GM12872 (cell line): Measurements from ENCODE around the gene ABCC6.

Experiments
- CTCF ChIP-seq: IDR thresholded peaks from 3 replicates; pipeline ENCODE4 v1.5.1; 2011; ENCODE audit warnings: low read depth, mild to moderate bottlenecking, low read length, moderate library complexity; ENCODE audit not compliant: insufficient read depth

Gene ABCC6

GRCh38 chr16:16159662-16160061, 63.6 kb downstream of the ABCC6 start:
- TF ChIP-seq CTCF: no peak

- no peak for TF ChIP-seq CTCF
These were observed 64.4 kb downstream of the ABCC6 start for GRCh38 chr16:16158741-16159374.

- TF ChIP-seq CTCF: no peak
These were observed 65.1 kb downstream of the ABCC6 start for GRCh38 chr16:16158082-16158658.

GRCh38 chr16:16157166-16157565, 66.1 kb downstream of the ABCC6 start:
- TF ChIP-seq CTCF: no peak

- no peak for TF ChIP-seq CTCF
These were observed 68.1 kb downstream of the ABCC6 start for GRCh38 chr16:16155234-16155633.

DNA sequence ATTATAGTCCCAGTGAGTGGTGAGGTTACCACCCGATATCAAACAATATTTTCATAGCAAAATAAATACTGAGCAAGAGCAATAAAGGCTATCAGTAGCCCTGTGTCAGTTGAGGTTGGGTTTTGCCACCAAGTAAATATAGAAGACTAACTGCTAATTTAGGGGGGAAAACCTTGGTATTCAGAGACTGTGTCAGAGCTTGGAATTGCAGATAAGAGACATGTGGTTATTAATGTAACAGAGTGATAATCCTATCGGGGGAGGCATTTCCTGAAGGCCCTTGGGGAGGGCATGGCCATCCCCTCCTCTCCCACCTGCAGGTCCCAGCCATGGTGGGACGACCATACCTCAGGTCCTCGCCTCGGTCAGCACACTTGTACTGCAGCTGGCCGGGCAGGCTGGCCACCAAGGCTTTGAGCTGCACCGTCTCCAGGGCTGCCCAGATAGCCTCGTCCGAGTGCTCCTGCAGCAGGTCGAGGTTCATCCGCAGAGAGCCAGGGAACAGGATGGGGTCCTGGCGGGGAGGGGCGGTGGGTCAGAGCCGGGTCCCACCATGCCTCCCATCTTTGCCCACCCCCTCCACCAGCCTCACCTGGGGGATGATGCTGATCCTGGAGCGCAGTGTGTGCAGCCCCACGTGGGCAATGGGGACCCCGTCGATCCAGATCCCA, 68.9 kb downstream of the ABCC6 start:
- no peak for TF ChIP-seq CTCF

DNA sequence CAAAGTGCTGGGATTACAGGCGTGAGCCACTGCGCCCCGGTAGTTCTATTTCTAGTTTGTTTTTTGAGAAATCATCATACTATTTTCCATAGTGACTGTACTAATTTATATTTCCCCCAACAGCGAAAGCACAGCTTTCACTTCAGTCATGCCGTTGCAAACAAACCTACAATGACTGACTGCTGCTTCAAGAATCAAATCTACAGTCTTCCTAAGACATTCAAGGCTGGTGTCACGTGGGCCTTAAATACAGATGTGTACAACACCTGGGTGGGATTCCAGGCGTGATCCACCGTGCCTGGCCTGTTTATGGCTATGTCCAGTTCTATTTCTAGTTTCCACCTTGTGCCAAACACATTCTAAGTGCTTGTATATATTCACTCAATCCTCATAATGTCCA, 72.0 kb downstream of the ABCC6 start:
- no peak for TF ChIP-seq CTCF
